Suprapubic skin (tissue), 4 donors: ENCODE measurements around the gene TBC1D4. TPM values are rescaled to one million over a fixed set of nuclear protein-coding genes. Genes with fewer than 3 reads are reported as not detected.
"Not testable (repeated sequence)": the region's sequence is repeated elsewhere in the genome, so short reads cannot be mapped to it uniquely, and the experiment has no call there.

ENCODE experiments used
- DNase-seq, 2 donors: peaks; one replicate each; pipeline ENCODE4 v3.0.0-alpha.2; 2019; ENCODE audit warnings: low spot score in 2 of 2
- H3K27ac ChIP-seq: fragments of 200-600 bp; sonication (generic); one replicate; pipeline ENCODE4 v1.5.1; 2019
- H3K27me3 ChIP-seq: fragments of 200-600 bp; sonication (generic); one replicate; pipeline ENCODE4 v1.5.1; 2019
- H3K36me3 ChIP-seq: fragments of 200-600 bp; sonication (generic); one replicate; pipeline ENCODE4 v1.5.1; 2019
- H3K4me1 ChIP-seq: fragments of 200-600 bp; sonication (generic); one replicate; pipeline ENCODE4 v1.5.1; 2019
- H3K4me3 ChIP-seq: fragments of 200-600 bp; sonication (generic); one replicate; pipeline ENCODE4 v1.5.1; 2019; ENCODE audit warnings: mild to moderate bottlenecking
- H3K9me3 ChIP-seq: fragments of 200-600 bp; sonication (generic); one replicate; pipeline ENCODE4 v1.5.1; 2019
- EP300 ChIP-seq: sonication (generic); formaldehyde crosslinking; IDR thresholded peaks from one replicate; pipeline ENCODE4 v1.6.1; 2017; ENCODE audit warnings: antibody characterized with exemption
- POLR2A ChIP-seq, 2 donors: fragments of 450-650 bp; IDR thresholded peaks; one replicate each; pipeline ENCODE4 v1.6.1; 2017; ENCODE audit warnings: antibody characterized with exemption in 2 of 2, mild to moderate bottlenecking in 2 of 2, moderate library complexity in 2 of 2
- POLR2AphosphoS5 ChIP-seq, 3 donors: sonication (generic); formaldehyde crosslinking; IDR thresholded peaks; one replicate each; pipeline ENCODE4 v1.6.1; 2017; ENCODE audit warnings: antibody characterized with exemption in 3 of 3
- WGBS: methylation state at CpG from one replicate; pipeline ENCODE4 v1.1.5; 2018; 5-methylcytosine and 5-hydroxymethylcytosine counted together
- total RNA-seq, 4 donors: library from RNA; depleted of rRNA; stranded (reverse); fragments of >200 nt; gene quantifications; one replicate each; pipeline ENCODE4 v1.1.0, GENCODE V29; 2016
- TF ChIP-seq, protein P1 (sequence below), 2 donors: fragments of 200-600 bp in 1 of 2; fragments of 450-650 bp in 1 of 2; sonication (generic) in 1 of 2; IDR thresholded peaks; one replicate each; pipeline ENCODE4 v1.5.1; 2016 to 2019; ENCODE audit warnings: antibody characterized with exemption in 2 of 2, mild to moderate bottlenecking in 1 of 2, moderate library complexity in 1 of 2

Gene TBC1D4
- total RNA-seq, 4 donors from 2014 or later: 54.3 to 110 (median 72.7) TPM

DNA sequence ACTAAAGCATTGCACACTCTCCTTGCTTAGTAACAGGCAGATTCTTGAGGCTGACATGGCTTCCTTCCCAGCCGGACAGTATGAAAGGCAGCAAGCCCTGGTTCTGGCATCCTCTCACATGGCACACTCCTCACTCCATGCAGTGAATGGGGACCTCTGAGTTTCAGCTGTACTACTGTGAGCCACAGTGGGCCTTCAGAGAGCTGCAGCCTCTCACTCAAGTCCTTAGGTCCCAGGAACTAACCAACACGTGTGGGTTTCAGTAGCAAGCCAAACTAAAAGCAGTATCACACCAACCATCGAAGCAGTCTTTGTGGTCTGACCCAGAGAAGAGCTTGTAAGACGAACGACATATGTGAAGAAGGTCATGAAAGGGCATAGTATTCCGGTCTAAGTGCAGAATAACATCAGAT is 128.2 kb downstream of the TBC1D4 start:
- Histone ChIP-seq H3K4me3 (no peak overlapping the region), H3K27me3 (no peaks in the 10 kb centered on the region), H3K9me3 (no peaks in the 10 kb centered on the region), H3K27ac (no peak overlapping the region), H3K4me1 (no peaks in the 10 kb centered on the region), H3K36me3 (peaks cover 17% of the 10 kb centered on the region)
- 86% methylated on average over 6 of the region's 6 CpGs for WGBS
- no peak for TF ChIP-seq EP300
- no peak for TF ChIP-seq POLR2A (IDR thresholded peaks at IDR 0.05)
- TF ChIP-seq POLR2AphosphoS5 (IDR thresholded peaks at IDR 0.05): no peak
- TF ChIP-seq, protein P1, sequence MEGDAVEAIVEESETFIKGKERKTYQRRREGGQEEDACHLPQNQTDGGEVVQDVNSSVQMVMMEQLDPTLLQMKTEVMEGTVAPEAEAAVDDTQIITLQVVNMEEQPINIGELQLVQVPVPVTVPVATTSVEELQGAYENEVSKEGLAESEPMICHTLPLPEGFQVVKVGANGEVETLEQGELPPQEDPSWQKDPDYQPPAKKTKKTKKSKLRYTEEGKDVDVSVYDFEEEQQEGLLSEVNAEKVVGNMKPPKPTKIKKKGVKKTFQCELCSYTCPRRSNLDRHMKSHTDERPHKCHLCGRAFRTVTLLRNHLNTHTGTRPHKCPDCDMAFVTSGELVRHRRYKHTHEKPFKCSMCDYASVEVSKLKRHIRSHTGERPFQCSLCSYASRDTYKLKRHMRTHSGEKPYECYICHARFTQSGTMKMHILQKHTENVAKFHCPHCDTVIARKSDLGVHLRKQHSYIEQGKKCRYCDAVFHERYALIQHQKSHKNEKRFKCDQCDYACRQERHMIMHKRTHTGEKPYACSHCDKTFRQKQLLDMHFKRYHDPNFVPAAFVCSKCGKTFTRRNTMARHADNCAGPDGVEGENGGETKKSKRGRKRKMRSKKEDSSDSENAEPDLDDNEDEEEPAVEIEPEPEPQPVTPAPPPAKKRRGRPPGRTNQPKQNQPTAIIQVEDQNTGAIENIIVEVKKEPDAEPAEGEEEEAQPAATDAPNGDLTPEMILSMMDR (IDR thresholded peaks at IDR 0.05): no peak
- no peak for DNase-seq

DNA sequence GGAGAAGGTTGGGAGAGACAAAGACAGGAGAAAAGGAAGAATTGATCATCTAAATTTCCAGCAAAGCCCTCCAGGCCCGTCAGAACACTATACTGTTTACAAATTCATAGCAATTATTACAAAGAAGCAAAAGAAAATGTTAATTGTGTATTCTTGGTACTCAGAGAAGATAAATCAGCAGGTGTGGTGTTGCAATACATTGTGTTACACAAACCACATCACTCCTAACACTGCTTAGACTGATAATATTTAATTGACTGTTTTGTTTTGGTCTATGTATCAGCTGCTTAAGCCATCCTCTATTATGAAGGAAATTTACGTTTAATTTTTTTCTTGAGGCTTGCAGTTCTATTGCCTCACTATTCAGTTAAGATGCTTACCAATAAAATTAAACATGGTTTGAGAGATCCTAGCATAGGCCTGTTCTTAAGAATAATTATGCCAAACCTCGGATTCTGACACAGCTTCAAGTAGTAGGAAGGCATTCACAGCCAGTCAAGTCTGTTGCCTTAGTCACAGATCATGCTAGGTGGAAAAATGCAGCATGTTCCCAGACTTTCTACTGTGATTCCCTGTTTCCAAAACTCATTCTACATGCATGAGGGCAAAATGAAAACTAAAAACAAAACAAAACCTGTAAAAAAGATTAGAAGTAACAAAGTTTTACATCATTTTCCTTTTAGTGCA is 129.2 kb downstream of the TBC1D4 start:
- 77% methylated on average over 3 of the region's 3 CpGs for WGBS

DNA sequence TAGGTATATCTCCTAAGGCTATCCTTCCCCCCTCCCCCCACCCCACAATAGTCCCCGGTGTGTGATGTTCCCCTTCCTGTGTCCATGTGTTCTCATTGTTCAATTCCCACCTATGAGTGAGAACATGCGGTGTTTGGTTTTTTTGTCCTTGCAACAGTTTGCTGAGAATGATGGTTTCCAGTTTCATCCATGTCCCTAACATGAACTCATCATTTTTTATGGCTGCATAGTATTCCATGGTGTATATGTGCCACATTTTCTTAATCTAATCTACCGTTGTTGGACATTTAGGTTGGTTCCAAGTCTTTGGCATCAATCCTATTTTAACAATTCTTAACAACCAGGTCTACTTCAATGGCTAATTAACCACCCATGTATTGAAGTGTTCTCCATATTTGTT is 130.4 kb downstream of the TBC1D4 start:
- H3K4me1 ChIP-seq, DNase-seq, H3K9me3 ChIP-seq, H3K4me3 ChIP-seq, H3K27me3 ChIP-seq, H3K27ac ChIP-seq: not testable (repeated sequence)
- 94% methylated on average over 3 of the region's 3 CpGs for WGBS
- peaks cover 21% of the 10 kb centered on the region for H3K36me3 ChIP-seq

More for the DNA sequence above, 129.2 kb downstream of the TBC1D4 start:
- TF ChIP-seq POLR2AphosphoS5 (IDR thresholded peaks at IDR 0.05) (no peak), EP300 (no peak), POLR2A (IDR thresholded peaks at IDR 0.05) (no peak)
- TF ChIP-seq, protein P1 (IDR thresholded peaks at IDR 0.05): no peak
- Histone ChIP-seq H3K27ac (no peak overlapping the region), H3K9me3 (no peaks in the 10 kb centered on the region), H3K4me3 (no peak overlapping the region), H3K4me1 (no peaks in the 10 kb centered on the region), H3K27me3 (no peaks in the 10 kb centered on the region), H3K36me3 (peaks cover 18% of the 10 kb centered on the region)
- DNase-seq: no peak

DNA sequence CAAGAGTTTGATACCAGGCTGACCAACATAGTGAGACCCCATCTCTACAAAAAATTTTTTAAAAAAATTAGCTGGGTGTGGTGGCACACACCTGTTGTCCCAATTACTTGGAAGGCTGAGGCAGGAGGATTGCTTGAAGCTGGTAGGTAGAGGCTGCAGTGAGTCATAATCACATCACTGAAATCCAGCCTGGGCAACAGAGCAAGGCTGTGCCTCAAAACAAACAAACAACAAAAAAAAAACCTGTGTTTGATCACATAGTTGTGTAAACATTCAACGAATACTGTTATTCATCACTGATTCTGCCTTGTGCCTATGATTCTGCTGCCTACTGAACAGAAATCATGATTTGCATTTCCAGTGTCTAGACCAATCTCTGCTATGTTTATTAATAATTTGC is 134.0 kb downstream of the TBC1D4 start:
- no peak for DNase-seq
- H3K4me3 ChIP-seq: no peak overlapping the region
- peaks cover 8% of the 10 kb centered on the region for H3K36me3 ChIP-seq
- 85% methylated on average over 1 of the region's 1 CpG for WGBS
- no peaks in the 10 kb centered on the region for H3K9me3 ChIP-seq
- no peaks in the 10 kb centered on the region for H3K4me1 ChIP-seq
- H3K27me3 ChIP-seq: no peaks in the 10 kb centered on the region
- H3K27ac ChIP-seq: no peak overlapping the region
- TF ChIP-seq, protein P1 (IDR thresholded peaks at IDR 0.05): no peak
- TF ChIP-seq POLR2A (IDR thresholded peaks at IDR 0.05): no peak
- no peak for TF ChIP-seq EP300
- TF ChIP-seq POLR2AphosphoS5 (IDR thresholded peaks at IDR 0.05): no peak

DNA sequence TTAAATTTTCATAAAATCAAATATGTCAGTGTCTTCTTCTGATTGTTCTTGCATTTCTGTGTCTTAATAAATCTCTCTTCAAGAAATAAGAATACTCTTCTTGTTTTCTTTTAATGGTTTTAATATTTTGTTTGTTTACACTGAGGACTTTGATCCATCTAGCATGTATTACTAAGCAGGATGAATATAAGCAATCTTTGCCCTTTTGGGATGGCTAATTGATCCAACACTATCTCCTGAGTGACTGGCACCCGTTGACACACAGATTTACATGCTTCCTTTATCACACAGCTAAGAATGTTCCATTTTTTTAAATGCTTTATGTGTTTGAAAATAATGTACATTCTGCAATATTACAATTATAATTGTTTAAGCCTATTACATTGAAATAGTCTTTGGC is 134.5 kb downstream of the TBC1D4 start:
- H3K27ac ChIP-seq: no peak overlapping the region
- no peak overlapping the region for H3K4me3 ChIP-seq
- peaks cover 8% of the 10 kb centered on the region for H3K36me3 ChIP-seq
- no peak for DNase-seq
- no peaks in the 10 kb centered on the region for H3K9me3 ChIP-seq
- H3K4me1 ChIP-seq: no peaks in the 10 kb centered on the region
- WGBS: 100% methylated on average over 1 of the region's 1 CpG
- TF ChIP-seq POLR2AphosphoS5 (IDR thresholded peaks at IDR 0.05) (no peak), EP300 (no peak), POLR2A (IDR thresholded peaks at IDR 0.05) (no peak)
- TF ChIP-seq, protein P1 (IDR thresholded peaks at IDR 0.05): no peak
- no peaks in the 10 kb centered on the region for H3K27me3 ChIP-seq

DNA sequence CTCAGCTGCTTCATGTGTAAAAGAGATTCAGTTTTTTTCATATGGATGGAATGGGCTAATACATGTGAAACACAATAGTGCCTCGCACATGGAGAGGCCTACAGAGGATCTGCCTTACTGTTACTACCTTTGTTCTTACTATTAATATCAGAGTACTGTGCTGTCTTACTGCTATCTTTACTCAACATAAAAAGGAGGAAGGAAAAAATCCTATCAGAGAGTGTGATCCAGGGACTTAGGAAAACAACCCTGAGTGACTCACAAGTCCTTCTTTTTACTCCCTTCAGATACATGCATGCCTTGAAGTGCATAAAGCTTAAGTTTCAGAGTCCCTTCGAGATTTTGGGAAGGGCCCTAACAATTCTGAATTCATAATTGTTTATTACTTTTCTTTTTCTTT is 136.8 kb downstream of the TBC1D4 start:
- Histone ChIP-seq H3K4me3 (no peak overlapping the region), H3K27me3 (no peaks in the 10 kb centered on the region), H3K27ac (no peak overlapping the region), H3K9me3 (no peaks in the 10 kb centered on the region), H3K4me1 (no peaks in the 10 kb centered on the region), H3K36me3 (peaks cover 28% of the 10 kb centered on the region)
- no peak for DNase-seq
- TF ChIP-seq, protein P1 (IDR thresholded peaks at IDR 0.05): no peak
- TF ChIP-seq POLR2AphosphoS5 (IDR thresholded peaks at IDR 0.05) (no peak), EP300 (no peak), POLR2A (IDR thresholded peaks at IDR 0.05) (no peak)
- WGBS: 71% methylated on average over 2 of the region's 2 CpGs
